NCI-H2227 treated with DMSO at 0.1 percent for 48 hours (cell line): ENCODE results near the gene KLC1.
"Not testable (repeated sequence)": the region's sequence is repeated elsewhere in the genome, so short reads cannot be mapped to it uniquely, and the experiment has no call there.

ENCODE experiments used
- DNase-seq: peaks from one replicate; lab custom pipeline; 2025; lab: John Stamatoyannopoulos, UW

The KLC1 gene

DNA sequence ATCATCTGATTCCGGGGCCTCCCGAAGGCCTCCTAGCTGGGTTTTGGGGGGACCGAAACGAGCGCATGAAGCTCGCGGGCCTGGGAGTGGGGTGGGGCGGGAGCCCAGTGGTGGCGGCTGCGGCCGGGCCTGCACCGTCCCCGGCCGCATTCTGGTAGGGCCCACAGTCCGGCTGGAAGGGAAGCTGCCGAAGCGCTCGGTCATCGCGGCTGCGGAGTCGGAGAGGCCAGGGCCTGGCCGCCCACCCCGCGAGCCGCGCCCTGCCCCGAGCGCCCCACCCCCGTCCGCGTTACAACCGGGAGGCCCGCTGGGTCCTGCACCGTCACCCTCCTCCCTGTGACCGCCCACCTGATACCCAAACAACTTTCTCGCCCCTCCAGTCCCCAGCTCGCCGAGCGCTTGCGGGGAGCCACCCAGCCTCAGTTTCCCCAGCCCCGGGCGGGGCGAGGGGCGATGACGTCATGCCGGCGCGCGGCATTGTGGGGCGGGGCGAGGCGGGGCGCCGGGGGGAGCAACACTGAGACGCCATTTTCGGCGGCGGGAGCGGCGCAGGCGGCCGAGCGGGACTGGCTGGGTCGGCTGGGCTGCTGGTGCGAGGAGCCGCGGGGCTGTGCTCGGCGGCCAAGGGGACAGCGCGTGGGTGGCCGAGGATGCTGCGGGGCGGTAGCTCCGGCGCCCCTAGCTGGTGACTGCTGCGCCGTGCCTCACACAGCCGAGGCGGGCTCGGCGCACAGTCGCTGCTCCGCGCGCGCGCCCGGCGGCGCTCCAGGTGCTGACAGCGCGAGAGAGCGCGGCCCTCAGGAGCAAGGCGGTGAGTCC is at the start of gene KLC1:
TSS of gene KLC1 (plus strand) at position 528 of the 819 bp plus-strand sequence. CDS start 25,354 bp downstream, outside the sequence.
- DNase-seq, result peak; percentile 29

GRCh38 chr14:103581206-103581605 is 47.8 kb upstream of the KLC1 start:
- no peak for DNase-seq

GRCh38 chr14:103581954-103582703 is 46.9 kb upstream of the KLC1 start:
- DNase-seq, result no peak

GRCh38 chr14:103584326-103584915 is 44.6 kb upstream of the KLC1 start:
- DNase-seq, result no peak

DNA sequence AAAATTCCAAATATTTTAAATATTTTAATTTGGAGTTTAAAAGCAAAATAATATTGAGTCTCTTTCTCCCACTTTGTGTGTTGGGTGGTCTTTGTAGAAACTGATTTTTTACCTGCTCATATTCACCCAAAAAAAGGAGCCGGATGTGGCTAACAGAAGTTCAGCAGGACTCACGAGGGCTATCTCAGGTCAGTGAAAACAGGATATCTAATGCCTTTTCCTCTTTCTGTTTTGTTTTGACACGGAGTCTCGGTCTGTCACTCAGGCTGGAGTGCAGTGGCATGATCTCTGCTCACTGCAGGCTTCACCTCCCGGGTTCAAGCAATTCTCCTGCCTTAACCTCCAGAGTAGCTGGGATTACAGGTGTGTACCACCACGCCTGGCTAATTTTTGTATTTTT is 35.4 kb upstream of the KLC1 start:
- no peak for DNase-seq

DNA sequence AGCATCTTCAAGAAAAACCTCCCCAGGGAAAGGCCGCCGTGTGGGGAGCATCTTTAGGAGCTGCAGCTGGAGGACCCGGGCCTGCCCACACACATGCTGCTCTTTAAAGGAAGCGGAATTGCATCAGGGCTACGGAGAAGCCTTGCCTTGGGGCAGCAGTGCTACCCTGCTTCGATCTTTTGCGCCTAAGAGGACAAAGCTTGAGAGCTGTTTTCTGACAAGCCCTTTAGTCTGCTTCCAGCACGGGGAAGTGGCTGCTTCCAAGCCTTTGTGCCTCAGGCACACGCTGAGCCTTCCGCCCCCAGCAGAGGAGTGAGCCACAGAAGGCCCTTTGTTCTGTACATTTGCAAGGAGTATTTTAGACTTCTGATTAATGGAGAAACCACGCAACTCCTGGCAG is 34.7 kb upstream of the KLC1 start:
- DNase-seq, result peak; percentile 45

GRCh38 chr14:103597623-103598377 is 31.2 kb upstream of the KLC1 start:
- no peak for DNase-seq

DNA sequence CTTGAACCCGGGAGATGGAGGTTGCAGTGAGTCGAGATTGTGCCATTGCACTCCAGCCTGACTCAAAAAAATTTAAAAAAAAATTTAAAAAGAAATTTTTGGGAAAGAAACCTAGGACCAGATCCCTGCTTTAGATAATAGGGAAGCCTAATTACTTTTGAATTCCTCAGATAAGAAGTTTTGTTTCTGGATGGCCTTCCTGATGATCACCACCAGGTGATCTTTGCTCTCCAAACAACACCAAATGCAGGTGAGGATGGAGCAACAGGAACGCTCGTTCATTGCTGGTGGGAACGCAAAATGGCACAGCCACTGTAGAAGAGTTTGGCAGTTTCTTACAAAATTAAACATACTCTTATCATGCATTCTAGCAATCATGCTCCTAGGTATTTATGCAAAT is 28.5 kb upstream of the KLC1 start:
- DNase-seq, result no peak

- no peak for DNase-seq
Observed at GRCh38 chr14:103604620-103605019, 24.4 kb upstream of the KLC1 start.

DNA sequence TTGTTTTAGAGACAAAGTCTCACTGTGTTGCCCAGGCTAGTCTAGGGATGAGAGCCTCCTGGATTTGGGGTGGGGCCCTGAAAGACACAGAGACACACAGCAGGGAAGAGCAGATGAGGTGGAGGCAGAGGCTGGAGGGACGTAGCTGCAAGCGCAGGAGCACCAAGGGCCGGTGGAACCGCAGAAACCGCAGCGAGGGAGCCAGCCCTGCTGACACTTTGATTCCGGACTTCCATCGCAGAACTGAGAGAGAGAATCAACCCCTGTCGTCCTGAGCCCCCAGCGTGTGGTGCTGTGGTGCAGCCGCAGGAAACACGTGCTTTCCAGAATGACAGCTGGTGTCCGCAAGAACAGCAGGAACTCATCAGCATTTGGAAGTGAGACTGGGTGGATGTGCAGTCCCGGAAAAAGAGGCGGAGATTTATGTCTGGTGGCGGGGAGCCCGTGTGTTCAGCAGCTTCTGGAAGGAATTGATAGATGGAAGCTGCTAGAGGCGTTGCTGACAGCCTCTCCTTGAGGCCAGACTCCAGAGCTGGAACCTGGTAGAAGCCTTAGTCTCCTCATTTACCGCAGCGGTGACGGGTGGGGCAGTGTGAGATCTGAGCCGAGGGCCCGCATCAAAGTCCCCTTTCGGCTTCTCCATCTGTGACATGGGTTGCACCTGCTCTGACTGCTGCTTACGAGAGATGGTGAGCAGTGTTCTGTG is 21.9 kb upstream of the KLC1 start:
- peak; percentile 67 for DNase-seq

DNA sequence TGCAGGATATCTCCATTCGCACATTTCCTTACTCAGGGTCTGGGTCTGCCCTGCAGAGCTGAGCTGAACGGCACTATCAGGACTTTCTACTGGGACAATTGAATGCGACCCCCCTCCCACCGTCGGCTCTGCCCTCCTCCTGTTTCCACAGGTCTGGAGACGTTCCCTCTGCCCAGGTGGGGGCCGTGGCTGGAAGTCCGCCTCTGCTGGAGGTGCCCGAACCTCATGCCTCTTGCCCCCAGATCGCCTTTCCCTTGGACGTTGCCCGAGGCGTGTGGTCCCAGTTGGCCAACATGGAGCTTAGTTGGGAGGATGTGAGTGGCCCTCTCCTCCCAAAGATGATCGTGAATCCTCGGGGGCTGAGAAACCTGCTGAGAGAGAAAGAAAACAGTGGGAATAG is 21.2 kb upstream of the KLC1 start:
- DNase-seq, result no peak

DNA sequence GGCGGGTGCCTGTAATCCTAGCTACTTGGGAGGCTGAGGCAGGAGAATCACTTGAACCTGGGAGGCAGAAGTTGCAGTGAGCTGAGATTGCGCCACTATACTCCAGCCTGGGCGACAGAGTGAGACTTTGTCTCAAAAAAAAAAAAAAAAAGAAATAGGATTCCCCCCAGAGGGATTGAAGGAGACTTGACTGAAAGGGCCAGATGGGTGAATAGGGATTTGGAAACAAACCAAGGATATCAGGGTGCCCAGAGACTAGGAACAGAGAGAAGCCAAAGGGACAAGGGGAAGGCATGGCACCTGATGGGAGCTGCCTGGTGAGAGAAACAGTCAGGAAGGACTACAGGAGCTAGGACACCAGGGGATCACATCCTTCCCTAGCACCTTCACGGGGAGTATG is 19.9 kb upstream of the KLC1 start:
- not testable (repeated sequence) for DNase-seq

DNA sequence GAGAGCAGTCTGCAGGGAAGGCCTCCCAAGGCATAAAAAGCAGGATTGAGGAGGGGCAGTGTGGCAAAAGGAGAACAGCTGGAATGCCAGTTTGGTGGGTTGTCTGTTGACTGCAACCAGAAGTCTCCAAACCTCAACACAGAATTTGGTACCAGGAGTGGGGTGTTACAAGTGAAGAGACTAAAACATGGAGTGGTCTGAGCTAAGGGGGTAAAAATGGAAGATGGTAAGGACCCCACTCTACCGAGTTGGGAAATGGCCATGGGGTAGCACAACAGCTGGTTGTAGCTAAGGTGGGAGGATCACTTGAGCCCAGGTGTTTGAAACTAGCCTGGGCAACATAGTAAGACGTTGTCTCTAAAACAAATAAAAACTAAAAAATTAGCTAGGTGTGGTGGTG is 17.8 kb upstream of the KLC1 start:
- no peak for DNase-seq

GRCh38 chr14:103613517-103613916 is 15.5 kb upstream of the KLC1 start:
- DNase-seq, result no peak

- peak; percentile 13 for DNase-seq
Observed at GRCh38 chr14:103616635-103617300, 12.2 kb upstream of the KLC1 start.

- no peak for DNase-seq
Observed at GRCh38 chr14:103619057-103619456, 10.0 kb upstream of the KLC1 start.

DNA sequence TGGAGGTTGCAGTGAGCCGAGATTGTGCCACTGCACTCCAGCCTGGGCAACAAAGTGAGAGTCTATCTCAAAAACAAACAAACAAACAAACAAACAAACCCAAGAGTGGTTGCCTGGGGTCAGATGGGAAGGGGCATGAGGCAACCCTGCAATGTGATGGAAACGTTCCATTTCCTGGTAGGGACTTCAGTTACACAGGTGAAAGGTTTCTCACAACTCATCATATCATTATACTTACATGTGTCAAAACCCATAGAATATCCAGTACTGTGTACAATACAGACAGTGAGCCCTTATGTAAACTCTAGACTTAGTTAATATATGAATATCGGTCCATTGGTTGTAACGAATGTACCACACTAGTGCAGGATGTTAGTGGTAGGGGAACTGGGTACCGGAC is 7.2 kb upstream of the KLC1 start:
- no peak for DNase-seq

GRCh38 chr14:103623308-103623707 is 5.7 kb upstream of the KLC1 start:
- DNase-seq, result no peak

GRCh38 chr14:103623883-103624482 is 5.0 kb upstream of the KLC1 start:
- no peak for DNase-seq

- no peak for DNase-seq
Observed at GRCh38 chr14:103624860-103625259, 4.2 kb upstream of the KLC1 start.
